ENCODE measurements around the gene ATP1A4. TPM values are rescaled to one million over a fixed set of nuclear protein-coding genes. Genes with fewer than 3 reads are reported as not detected.

The ATP1A4 gene
- total and polyA plus RNA-seq, 10 of the 15 experiments (the other 5 are each of a cell fraction or from before 2014, with no cell fraction given), result 0.31 to 1.0 (median 0.54) TPM

DNA sequence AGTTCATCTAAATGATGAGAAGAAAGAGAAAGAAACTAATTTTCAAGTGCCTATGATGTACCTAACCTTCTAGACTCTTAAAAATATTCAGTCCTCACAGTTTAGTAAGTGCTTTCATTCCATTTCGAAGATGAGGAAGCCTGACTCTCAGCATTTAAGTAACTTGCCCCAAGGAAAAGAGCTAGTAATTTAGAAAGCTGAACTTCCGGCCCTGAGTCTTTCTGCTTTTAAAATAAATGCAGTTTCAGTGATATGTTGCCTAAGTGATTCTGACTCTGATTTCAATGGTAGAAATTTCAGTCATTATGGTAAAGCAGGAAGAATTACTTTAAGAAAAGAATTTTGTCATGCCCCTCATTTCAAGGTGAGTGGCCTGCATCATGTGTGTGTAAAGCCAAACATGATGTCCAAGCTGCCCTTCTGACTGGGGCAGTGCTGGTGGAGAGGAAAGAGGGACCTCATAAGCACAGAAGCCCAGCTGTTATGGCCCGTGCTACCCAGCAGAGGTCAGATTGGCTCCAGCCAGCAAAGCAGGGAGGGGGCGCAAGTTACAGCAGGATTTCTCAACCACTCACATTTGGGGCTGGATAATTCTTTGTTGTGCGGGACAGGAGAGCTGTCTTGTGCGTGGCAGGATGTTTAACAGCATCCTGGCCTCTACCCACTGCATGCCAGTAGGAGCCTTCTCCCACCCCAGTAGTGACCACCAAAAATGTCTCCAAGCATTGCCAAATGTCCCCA is 10.7 kb downstream of the ATP1A4 start (continued):
- TF ChIP-seq RELA (IDR thresholded peaks at IDR 0.05; ENCODE audit: borderline replicate concordance, partially characterized antibody), result no peak
- peak; percentile 72 for TF ChIP-seq RAD21 (IDR thresholded peaks at IDR 0.05; ENCODE audit: insufficient read depth, low read depth, low read length)
- TF ChIP-seq ETV6 (conservative IDR thresholded peaks at IDR 0.05 in 1 of 2, IDR thresholded peaks at IDR 0.05 in 1 of 2; ENCODE audit: borderline replicate concordance in 1 of 2, low read depth in 1 of 2), result peak in 1 of 2 experiments; percentile 71; a peak in 1 of 4 replicates

DNA sequence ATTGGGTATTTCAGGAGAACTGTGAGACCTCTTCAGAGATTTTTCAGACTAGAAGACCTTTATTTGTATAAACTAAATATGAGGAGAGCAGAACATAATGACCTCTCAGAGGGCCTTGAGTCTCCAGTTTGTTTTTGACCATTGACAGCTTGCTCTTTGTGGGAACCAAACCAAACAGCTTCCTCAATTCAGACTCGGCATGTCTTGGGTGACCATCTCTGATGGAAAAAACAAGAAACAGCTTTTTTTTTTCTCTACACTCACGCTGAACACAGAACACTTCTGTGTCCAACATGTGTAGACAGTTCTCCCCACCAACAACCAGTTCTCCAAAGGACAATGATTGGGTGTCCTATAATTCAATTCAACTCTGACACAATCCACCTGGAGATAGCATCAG is 11.5 kb downstream of the ATP1A4 start:
- SMC1A ChIA-PET (ENCODE audit: uncharacterized antibody, unreplicated experiment), result interaction anchor here (0.6 to 1.7 kb wide), 6 partner anchors 89 to 214 kb away, joined by 3 to 13 read pairs (median 4); partner anchors contain the start of gene PEX19

More for the DNA sequence above, 11.5 kb downstream of the ATP1A4 start:
- H3K4me1 ChIP-seq (ENCODE audit: control insufficient read depth, insufficient read depth, low read length), result peaks cover 17% of the 10 kb centered on the region
- no peak overlapping the region for H3K4me3 ChIP-seq
- H3K79me2 ChIP-seq (ENCODE audit: control insufficient read depth, insufficient read depth, low read length), result no peaks in the 10 kb centered on the region
- H2AFZ ChIP-seq (ENCODE audit: control insufficient read depth, low read depth, low read length), result no peak overlapping the region
- no TSS peak for BruUV-seq (replicated peaks)
- ChIA-PET POLR2A (no interaction called here), CTCF (interaction anchor here (0.6 to 4.0 kb wide), 8 partner anchors 21 to 216 kb away, joined by 3 to 26 read pairs (median 6); partner anchors contain the start of gene CASQ1), RAD21 (ENCODE audit: unreplicated experiment) (interaction anchor here (1.1 to 1.7 kb wide), 3 partner anchors 15 to 213 kb away, joined by 4 read pairs; no protein-coding TSS in a partner anchor)
- WGBS (ENCODE audit: insufficient coverage, insufficient replicate concordance, low lambda C conversion rate, missing lambda C conversion rate), result 85% methylated on average over 2 of the region's 2 CpGs
- in situ Hi-C loops (cut with MboI), result no loop called here
- H3K27me3 ChIP-seq (replicated peaks in 1 of 2; ENCODE audit: control insufficient read depth in 2 of 2, insufficient read depth in 2 of 2, low read length in 1 of 2), result no peaks in the 10 kb centered on the region; a peak in 1 of 4 replicates
- FAIRE-seq (no peak), DNase-seq (ENCODE audit: low read depth, low spot score) (no peak), ATAC-seq (no peak)
- intact Hi-C loops (cut with micrococcal nuclease; ENCODE audit: unreplicated experiment), result no loop called here
- H3K4me2 ChIP-seq (ENCODE audit: control insufficient read depth, insufficient read depth), result no peak overlapping the region
- H3K9me3 ChIP-seq (replicated peaks; ENCODE audit: control insufficient read depth, insufficient read depth, low read length), result no peaks in the 10 kb centered on the region
- H3K36me3 ChIP-seq (ENCODE audit: control insufficient read depth in 2 of 2, insufficient read depth in 2 of 2, low read length in 1 of 2), result no peaks in the 10 kb centered on the region
- no peak overlapping the region for H3K27ac ChIP-seq (ENCODE audit: control insufficient read depth, insufficient read depth)
- no peaks in the 10 kb centered on the region for H4K20me1 ChIP-seq (ENCODE audit: control insufficient read depth, insufficient read depth)
- no peak overlapping the region for H3K9ac ChIP-seq (ENCODE audit: control insufficient read depth, insufficient read depth, low read length)
- no peak for TF ChIP-seq PML (IDR thresholded peaks at IDR 0.05; ENCODE audit: low read length)
- TF ChIP-seq RBBP5 (conservative IDR thresholded peaks at IDR 0.05), result no peak
- TF ChIP-seq EGR1 (IDR thresholded peaks at IDR 0.05; ENCODE audit: borderline replicate concordance in 1 of 2, low read depth in 2 of 2, low read length in 2 of 2), result no peak
- TF ChIP-seq SMAD5 (IDR thresholded peaks at IDR 0.05; ENCODE audit: low read depth), result no peak
- no peak for TF ChIP-seq POLR2A (IDR thresholded peaks at IDR 0.05; ENCODE audit: low read depth, low read length)
- TF ChIP-seq JUNB (IDR thresholded peaks at IDR 0.05), result no peak
- no peak for TF ChIP-seq ZNF384 (IDR thresholded peaks at IDR 0.05; ENCODE audit: borderline replicate concordance, low read depth, low read length)
- no peak for TF ChIP-seq TCF12 (IDR thresholded peaks at IDR 0.05; ENCODE audit: low read depth, low read length)
